Loucy (cell line): Measurements from ENCODE around the gene CTNND2.

ENCODE experiments used
- EZH2phosphoT487 ChIP-seq: fragments of 200-600 bp; IDR thresholded peaks from 2 replicates; pipeline ENCODE4 v1.6.1; 2018; ENCODE audit warnings: antibody characterized with exemption, mild to moderate bottlenecking, moderate library complexity, borderline replicate concordance
- TF ChIP-seq, protein P1 (sequence below): fragments of 200-600 bp; sonication (generic); conservative IDR thresholded peaks from 2 replicates; pipeline ENCODE4 v1.5.1; 2014; ENCODE audit warnings: mild to moderate bottlenecking, antibody characterized with exemption, low read length

DNA sequence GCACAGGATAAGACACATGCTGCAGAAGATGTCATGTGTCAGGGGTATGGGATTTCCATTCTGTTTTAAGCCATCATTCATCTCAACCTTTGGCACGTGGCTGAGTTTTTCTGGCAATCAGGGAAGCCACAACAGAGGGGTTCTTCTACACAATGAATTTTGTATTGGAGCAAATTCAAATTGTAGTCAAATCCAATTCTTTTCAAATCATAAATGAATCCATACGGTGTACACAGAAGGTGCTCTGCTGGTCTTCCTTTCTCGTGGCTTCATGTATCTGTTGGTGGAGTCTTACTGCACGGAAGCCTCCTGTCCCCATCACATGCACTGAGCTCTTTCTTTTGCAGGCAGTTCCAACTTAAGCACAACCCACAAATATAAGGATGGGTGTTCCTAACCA is 706.5 kb downstream of the CTNND2 start:
- TF ChIP-seq, protein P1, sequence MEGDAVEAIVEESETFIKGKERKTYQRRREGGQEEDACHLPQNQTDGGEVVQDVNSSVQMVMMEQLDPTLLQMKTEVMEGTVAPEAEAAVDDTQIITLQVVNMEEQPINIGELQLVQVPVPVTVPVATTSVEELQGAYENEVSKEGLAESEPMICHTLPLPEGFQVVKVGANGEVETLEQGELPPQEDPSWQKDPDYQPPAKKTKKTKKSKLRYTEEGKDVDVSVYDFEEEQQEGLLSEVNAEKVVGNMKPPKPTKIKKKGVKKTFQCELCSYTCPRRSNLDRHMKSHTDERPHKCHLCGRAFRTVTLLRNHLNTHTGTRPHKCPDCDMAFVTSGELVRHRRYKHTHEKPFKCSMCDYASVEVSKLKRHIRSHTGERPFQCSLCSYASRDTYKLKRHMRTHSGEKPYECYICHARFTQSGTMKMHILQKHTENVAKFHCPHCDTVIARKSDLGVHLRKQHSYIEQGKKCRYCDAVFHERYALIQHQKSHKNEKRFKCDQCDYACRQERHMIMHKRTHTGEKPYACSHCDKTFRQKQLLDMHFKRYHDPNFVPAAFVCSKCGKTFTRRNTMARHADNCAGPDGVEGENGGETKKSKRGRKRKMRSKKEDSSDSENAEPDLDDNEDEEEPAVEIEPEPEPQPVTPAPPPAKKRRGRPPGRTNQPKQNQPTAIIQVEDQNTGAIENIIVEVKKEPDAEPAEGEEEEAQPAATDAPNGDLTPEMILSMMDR: no peak
- TF ChIP-seq EZH2phosphoT487: no peak
